HG03095 (cell line): Measurements from ENCODE around the gene MLPH.

ENCODE experiments used
- ATAC-seq: cut with Tn5 transposase; IDR thresholded peaks from one replicate; pipeline ENCODE4 v1.9.1; 2021; ENCODE audit warnings: moderate library complexity; ENCODE audit not compliant: unreplicated experiment

MLPH gene

GRCh38 chr2:237540223-237540775, 53.2 kb downstream of the MLPH start:
- ATAC-seq: no peak

- no peak for ATAC-seq
Measured at GRCh38 chr2:237540823-237541222, 53.8 kb downstream of the MLPH start.

- no peak for ATAC-seq
Measured at GRCh38 chr2:237541243-237541642, 54.2 kb downstream of the MLPH start.

GRCh38 chr2:237542001-237542704, 55.1 kb downstream of the MLPH start:
- no peak for ATAC-seq

- ATAC-seq: no peak
Measured at GRCh38 chr2:237546040-237546875, 59.2 kb downstream of the MLPH start.

GRCh38 chr2:237546876-237547395, 59.9 kb downstream of the MLPH start:
- no peak for ATAC-seq

GRCh38 chr2:237547841-237548416, 60.9 kb downstream of the MLPH start:
- no peak for ATAC-seq

- no peak for ATAC-seq
Measured at GRCh38 chr2:237549216-237549615, 62.2 kb downstream of the MLPH start.

- no peak for ATAC-seq
Measured at GRCh38 chr2:237549643-237550415, 62.8 kb downstream of the MLPH start.

- ATAC-seq: no peak
Measured at GRCh38 chr2:237551071-237551574, 64.1 kb downstream of the MLPH start.

GRCh38 chr2:237552908-237553307, 65.9 kb downstream of the MLPH start:
- ATAC-seq: no peak

GRCh38 chr2:237553948-237554347, 66.9 kb downstream of the MLPH start:
- ATAC-seq: no peak

- no peak for ATAC-seq
Measured at GRCh38 chr2:237555560-237555959, 68.5 kb downstream of the MLPH start.

- peak; percentile 90 for ATAC-seq
Measured at GRCh38 chr2:237556773-237557632, 70.0 kb downstream of the MLPH start.

- ATAC-seq: peak; percentile 17
Measured at GRCh38 chr2:237557633-237558015, 70.6 kb downstream of the MLPH start.

GRCh38 chr2:237558961-237559641, 72.0 kb downstream of the MLPH start:
- no peak for ATAC-seq

GRCh38 chr2:237561221-237561620, 74.2 kb downstream of the MLPH start:
- no peak for ATAC-seq

- no peak for ATAC-seq
Measured at GRCh38 chr2:237563816-237564215, 76.8 kb downstream of the MLPH start.
